ENCODE data around the gene SS18L1.

DNA sequence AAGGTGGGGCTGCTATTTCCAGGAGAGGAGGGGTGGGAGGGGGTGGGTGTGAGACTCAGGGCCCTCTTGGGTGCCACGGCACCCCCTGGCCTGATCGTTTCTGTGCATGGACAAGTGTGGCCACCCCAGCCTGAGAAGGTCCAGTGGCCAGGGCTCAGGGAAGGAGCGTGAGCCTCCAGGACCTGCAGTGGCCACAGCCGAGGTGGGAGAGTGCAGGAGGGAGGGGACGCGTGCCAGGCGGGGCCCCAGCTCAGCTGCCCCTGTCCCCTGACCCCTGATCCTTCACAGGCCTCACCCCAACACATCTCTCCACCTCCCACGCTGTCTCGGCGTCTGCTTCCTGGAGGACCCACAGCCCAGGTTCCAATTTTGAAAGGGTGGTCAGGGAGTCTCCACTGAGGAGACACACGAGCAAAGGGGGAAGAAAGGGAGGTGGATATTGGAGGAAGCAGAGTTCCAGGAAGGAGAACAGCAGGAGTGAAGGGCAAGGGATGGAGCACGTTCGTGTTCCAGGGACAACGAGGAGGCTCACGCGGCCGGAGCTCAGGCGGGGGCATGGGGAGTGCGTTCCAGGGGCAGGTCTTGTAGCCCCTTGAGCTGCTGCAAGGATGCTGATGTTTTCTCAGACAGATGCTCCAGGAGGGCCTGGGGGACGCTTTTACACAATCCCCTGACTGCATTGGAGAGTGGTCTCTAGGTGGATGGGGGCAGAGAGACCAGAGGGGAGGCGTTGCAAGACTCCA is 80.7 kb downstream of the SS18L1 start:
- TF ChIP-seq, protein P1, sequence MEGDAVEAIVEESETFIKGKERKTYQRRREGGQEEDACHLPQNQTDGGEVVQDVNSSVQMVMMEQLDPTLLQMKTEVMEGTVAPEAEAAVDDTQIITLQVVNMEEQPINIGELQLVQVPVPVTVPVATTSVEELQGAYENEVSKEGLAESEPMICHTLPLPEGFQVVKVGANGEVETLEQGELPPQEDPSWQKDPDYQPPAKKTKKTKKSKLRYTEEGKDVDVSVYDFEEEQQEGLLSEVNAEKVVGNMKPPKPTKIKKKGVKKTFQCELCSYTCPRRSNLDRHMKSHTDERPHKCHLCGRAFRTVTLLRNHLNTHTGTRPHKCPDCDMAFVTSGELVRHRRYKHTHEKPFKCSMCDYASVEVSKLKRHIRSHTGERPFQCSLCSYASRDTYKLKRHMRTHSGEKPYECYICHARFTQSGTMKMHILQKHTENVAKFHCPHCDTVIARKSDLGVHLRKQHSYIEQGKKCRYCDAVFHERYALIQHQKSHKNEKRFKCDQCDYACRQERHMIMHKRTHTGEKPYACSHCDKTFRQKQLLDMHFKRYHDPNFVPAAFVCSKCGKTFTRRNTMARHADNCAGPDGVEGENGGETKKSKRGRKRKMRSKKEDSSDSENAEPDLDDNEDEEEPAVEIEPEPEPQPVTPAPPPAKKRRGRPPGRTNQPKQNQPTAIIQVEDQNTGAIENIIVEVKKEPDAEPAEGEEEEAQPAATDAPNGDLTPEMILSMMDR (conservative IDR thresholded peaks at IDR 0.05): no peak
- TF ChIP-seq ZFX (IDR thresholded peaks at IDR 0.05): no peak

All from C4-2B (cell line).